ENCODE measurements around the gene PDE6B. TPM values are rescaled to one million over a fixed set of nuclear protein-coding genes. Genes with fewer than 3 reads are reported as not detected.
A peak's percentile ranks its signal among the peaks of the same experiment; 100 is the strongest.

PDE6B gene
- total and polyA plus RNA-seq, 2 of the 13 experiments (the other 11 are each of a cell fraction or from before 2014, with no cell fraction given): 0.38 to 0.40 TPM

DNA sequence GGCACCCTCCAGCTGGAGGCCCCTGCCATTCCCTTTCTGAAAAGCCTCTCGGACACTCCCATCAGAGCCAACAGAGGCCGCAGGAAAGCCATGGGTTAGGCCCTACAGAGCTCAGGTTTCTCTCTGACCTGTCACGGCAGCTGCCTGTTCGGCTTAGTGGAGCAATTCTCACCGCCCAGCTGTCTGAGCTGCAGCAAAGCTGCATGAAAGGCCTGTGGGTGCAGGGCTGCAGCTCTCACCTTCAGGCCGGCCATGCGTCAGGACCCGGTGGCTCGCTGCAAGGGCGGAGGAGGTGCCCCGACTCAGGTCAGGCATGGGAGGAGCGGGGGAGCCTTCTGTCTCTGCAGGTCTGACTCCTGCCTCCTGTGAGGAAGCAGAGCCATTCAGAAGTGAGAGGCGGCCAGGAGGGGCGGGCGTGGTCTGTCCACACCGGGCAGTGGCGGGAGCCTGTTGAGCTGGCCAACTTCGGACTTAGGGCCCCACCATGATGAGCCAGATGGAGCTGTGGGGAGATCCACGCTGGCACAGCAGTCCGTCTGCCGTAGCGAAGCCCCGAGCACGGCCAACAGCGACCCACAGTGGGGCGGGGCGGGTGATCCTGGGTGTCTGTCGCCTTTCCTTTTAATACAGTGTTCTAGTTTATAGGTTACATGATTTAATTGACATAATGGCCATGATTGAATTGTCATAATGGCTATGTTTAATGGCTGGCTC lies 23.4 kb downstream of the PDE6B start (continued):
- TF ChIP-seq, protein P1, sequence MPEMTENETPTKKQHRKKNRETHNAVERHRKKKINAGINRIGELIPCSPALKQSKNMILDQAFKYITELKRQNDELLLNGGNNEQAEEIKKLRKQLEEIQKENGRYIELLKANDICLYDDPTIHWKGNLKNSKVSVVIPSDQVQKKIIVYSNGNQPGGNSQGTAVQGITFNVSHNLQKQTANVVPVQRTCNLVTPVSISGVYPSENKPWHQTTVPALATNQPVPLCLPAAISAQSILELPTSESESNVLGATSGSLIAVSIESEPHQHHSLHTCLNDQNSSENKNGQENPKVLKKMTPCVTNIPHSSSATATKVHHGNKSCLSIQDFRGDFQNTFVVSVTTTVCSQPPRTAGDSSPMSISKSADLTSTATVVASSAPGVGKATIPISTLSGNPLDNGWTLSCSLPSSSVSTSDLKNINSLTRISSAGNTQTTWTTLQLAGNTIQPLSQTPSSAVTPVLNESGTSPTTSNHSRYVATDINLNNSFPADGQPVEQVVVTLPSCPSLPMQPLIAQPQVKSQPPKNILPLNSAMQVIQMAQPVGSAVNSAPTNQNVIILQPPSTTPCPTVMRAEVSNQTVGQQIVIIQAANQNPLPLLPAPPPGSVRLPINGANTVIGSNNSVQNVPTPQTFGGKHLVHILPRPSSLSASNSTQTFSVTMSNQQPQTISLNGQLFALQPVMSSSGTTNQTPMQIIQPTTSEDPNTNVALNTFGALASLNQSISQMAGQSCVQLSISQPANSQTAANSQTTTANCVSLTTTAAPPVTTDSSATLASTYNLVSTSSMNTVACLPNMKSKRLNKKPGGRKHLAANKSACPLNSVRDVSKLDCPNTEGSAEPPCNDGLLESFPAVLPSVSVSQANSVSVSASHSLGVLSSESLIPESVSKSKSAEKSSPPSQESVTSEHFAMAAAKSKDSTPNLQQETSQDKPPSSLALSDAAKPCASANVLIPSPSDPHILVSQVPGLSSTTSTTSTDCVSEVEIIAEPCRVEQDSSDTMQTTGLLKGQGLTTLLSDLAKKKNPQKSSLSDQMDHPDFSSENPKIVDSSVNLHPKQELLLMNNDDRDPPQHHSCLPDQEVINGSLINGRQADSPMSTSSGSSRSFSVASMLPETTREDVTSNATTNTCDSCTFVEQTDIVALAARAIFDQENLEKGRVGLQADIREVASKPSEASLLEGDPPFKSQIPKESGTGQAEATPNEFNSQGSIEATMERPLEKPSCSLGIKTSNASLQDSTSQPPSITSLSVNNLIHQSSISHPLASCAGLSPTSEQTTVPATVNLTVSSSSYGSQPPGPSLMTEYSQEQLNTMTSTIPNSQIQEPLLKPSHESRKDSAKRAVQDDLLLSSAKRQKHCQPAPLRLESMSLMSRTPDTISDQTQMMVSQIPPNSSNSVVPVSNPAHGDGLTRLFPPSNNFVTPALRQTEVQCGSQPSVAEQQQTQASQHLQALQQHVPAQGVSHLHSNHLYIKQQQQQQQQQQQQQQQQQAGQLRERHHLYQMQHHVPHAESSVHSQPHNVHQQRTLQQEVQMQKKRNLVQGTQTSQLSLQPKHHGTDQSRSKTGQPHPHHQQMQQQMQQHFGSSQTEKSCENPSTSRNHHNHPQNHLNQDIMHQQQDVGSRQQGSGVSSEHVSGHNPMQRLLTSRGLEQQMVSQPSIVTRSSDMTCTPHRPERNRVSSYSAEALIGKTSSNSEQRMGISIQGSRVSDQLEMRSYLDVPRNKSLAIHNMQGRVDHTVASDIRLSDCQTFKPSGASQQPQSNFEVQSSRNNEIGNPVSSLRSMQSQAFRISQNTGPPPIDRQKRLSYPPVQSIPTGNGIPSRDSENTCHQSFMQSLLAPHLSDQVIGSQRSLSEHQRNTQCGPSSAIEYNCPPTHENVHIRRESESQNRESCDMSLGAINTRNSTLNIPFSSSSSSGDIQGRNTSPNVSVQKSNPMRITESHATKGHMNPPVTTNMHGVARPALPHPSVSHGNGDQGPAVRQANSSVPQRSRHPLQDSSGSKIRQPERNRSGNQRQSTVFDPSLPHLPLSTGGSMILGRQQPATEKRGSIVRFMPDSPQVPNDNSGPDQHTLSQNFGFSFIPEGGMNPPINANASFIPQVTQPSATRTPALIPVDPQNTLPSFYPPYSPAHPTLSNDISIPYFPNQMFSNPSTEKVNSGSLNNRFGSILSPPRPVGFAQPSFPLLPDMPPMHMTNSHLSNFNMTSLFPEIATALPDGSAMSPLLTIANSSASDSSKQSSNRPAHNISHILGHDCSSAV (CRISPR knock-in tag; IDR thresholded peaks at IDR 0.05; ENCODE audit: borderline replicate concordance): no peak
- TF ChIP-seq ZNF383 (CRISPR knock-in tag; IDR thresholded peaks at IDR 0.05; ENCODE audit: borderline replicate concordance) (no peak), ZNF232 (CRISPR knock-in tag; IDR thresholded peaks at IDR 0.05; ENCODE audit: borderline replicate concordance) (0 out of 2 replicates have a peak, but pooled peaks have one; percentile 36), ZNF607 (CRISPR knock-in tag; IDR thresholded peaks at IDR 0.05; ENCODE audit: borderline replicate concordance) (no peak), AHR (CRISPR knock-in tag; IDR thresholded peaks at IDR 0.05) (no peak), HDAC2 (CRISPR knock-in tag; IDR thresholded peaks at IDR 0.05) (no peak), TEAD3 (CRISPR knock-in tag; optimal IDR thresholded peaks at IDR 0.05; ENCODE audit: borderline replicate concordance) (peak; percentile 43), ZBTB38 (CRISPR knock-in tag; IDR thresholded peaks at IDR 0.05) (peak; percentile 38; the same call in 1 of the 2 replicates), ZNF772 (CRISPR knock-in tag; IDR thresholded peaks at IDR 0.05) (no peak), POGZ (CRISPR knock-in tag; IDR thresholded peaks at IDR 0.05) (no peak), ZNF510 (CRISPR knock-in tag; IDR thresholded peaks at IDR 0.05; ENCODE audit: low read depth) (no peak), HMG20A (CRISPR knock-in tag; IDR thresholded peaks at IDR 0.05; ENCODE audit: borderline replicate concordance) (no peak), HNRNPLL (IDR thresholded peaks at IDR 0.05; ENCODE audit: low read depth, low read length, poor library complexity, severe bottlenecking) (no peak)
- TF ChIP-seq, protein P2, sequence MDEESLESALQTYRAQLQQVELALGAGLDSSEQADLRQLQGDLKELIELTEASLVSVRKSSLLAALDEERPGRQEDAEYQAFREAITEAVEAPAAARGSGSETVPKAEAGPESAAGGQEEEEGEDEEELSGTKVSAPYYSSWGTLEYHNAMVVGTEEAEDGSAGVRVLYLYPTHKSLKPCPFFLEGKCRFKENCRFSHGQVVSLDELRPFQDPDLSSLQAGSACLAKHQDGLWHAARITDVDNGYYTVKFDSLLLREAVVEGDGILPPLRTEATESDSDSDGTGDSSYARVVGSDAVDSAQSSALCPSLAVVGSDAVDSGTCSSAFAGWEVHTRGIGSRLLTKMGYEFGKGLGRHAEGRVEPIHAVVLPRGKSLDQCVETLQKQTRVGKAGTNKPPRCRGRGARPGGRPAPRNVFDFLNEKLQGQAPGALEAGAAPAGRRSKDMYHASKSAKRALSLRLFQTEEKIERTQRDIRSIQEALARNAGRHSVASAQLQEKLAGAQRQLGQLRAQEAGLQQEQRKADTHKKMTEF (CRISPR knock-in tag; IDR thresholded peaks at IDR 0.05): no peak
- TF ChIP-seq, protein P3, sequence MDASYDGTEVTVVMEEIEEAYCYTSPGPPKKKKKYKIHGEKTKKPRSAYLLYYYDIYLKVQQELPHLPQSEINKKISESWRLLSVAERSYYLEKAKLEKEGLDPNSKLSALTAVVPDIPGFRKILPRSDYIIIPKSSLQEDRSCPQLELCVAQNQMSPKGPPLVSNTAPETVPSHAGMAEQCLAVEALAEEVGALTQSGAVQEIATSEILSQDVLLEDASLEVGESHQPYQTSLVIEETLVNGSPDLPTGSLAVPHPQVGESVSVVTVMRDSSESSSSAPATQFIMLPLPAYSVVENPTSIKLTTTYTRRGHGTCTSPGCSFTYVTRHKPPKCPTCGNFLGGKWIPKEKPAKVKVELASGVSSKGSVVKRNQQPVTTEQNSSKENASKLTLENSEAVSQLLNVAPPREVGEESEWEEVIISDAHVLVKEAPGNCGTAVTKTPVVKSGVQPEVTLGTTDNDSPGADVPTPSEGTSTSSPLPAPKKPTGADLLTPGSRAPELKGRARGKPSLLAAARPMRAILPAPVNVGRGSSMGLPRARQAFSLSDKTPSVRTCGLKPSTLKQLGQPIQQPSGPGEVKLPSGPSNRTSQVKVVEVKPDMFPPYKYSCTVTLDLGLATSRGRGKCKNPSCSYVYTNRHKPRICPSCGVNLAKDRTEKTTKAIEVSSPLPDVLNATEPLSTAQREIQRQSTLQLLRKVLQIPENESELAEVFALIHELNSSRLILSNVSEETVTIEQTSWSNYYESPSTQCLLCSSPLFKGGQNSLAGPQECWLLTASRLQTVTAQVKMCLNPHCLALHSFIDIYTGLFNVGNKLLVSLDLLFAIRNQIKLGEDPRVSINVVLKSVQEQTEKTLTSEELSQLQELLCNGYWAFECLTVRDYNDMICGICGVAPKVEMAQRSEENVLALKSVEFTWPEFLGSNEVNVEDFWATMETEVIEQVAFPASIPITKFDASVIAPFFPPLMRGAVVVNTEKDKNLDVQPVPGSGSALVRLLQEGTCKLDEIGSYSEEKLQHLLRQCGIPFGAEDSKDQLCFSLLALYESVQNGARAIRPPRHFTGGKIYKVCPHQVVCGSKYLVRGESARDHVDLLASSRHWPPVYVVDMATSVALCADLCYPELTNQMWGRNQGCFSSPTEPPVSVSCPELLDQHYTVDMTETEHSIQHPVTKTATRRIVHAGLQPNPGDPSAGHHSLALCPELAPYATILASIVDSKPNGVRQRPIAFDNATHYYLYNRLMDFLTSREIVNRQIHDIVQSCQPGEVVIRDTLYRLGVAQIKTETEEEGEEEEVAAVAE (CRISPR knock-in tag; IDR thresholded peaks at IDR 0.05; ENCODE audit: borderline replicate concordance): no peak
